ENCODE results near the gene TIAM1. TPM values are rescaled to one million over a fixed set of nuclear protein-coding genes. Genes with fewer than 3 reads are reported as not detected.

TIAM1 gene
- total and polyA plus RNA-seq, 2 experiments from 2014 or later = 9.2 to 9.6 TPM

- no peak for TF ChIP-seq CTCF (IDR thresholded peaks at IDR 0.05; ENCODE audit: low read depth, low read length)
- H3K27ac ChIP-seq = no peak overlapping the region
- H3K27me3 ChIP-seq = no peaks in the 10 kb centered on the region
- no peaks in the 10 kb centered on the region for H3K9me3 ChIP-seq (ENCODE audit: low read depth)
- H3K36me3 ChIP-seq = no peaks in the 10 kb centered on the region
- H3K4me3 ChIP-seq = no peak overlapping the region
- peaks cover 33% of the 10 kb centered on the region for H3K4me1 ChIP-seq (ENCODE audit: low read depth)
- peak in 1 of 2 donors; percentile 40 for DNase-seq (ENCODE audit: low read depth in 1 of 2, low spot score in 1 of 2)
Measured at GRCh38 chr21:31203431-31204054, 140.5 kb downstream of the TIAM1 start.

GRCh38 chr21:31201548-31201947 is 142.5 kb downstream of the TIAM1 start:
- Histone ChIP-seq H3K4me3 (no peak overlapping the region), H3K36me3 (no peaks in the 10 kb centered on the region), H3K27ac (peak overlapping the region; percentile 66), H3K4me1 (ENCODE audit: low read depth) (peaks cover 31% of the 10 kb centered on the region), H3K27me3 (no peaks in the 10 kb centered on the region), H3K9me3 (ENCODE audit: low read depth) (no peaks in the 10 kb centered on the region)
- TF ChIP-seq CTCF (IDR thresholded peaks at IDR 0.05; ENCODE audit: low read depth, low read length) = no peak
- DNase-seq (ENCODE audit: low read depth in 1 of 2, low spot score in 1 of 2) = peak in 1 of 2 donors; percentile 85

- Histone ChIP-seq H3K36me3 (no peaks in the 10 kb centered on the region), H3K27ac (peak overlapping the region; percentile 66), H3K4me3 (no peak overlapping the region), H3K27me3 (no peaks in the 10 kb centered on the region), H3K9me3 (ENCODE audit: low read depth) (no peaks in the 10 kb centered on the region), H3K4me1 (ENCODE audit: low read depth) (peaks cover 31% of the 10 kb centered on the region)
- TF ChIP-seq CTCF (IDR thresholded peaks at IDR 0.05; ENCODE audit: low read depth, low read length) = no peak
- DNase-seq (ENCODE audit: low read depth in 1 of 2, low spot score in 1 of 2) = peak in 1 of 2 donors; percentile 58
Measured at GRCh38 chr21:31201144-31201543, 142.9 kb downstream of the TIAM1 start.

- TF ChIP-seq CTCF (IDR thresholded peaks at IDR 0.05; ENCODE audit: low read depth, low read length) = peak; percentile 61
- Histone ChIP-seq H3K36me3 (no peaks in the 10 kb centered on the region), H3K4me3 (no peak overlapping the region), H3K27me3 (no peaks in the 10 kb centered on the region), H3K4me1 (ENCODE audit: low read depth) (peaks cover 16% of the 10 kb centered on the region), H3K9me3 (ENCODE audit: low read depth) (no peaks in the 10 kb centered on the region), H3K27ac (no peak overlapping the region)
- DNase-seq (ENCODE audit: low read depth in 1 of 2, low spot score in 1 of 2) = peak; percentile 66 to 75
Measured at GRCh38 chr21:31198575-31198974, 145.5 kb downstream of the TIAM1 start.

- no peak overlapping the region for H3K27ac ChIP-seq
- H3K27me3 ChIP-seq = no peaks in the 10 kb centered on the region
- no peaks in the 10 kb centered on the region for H3K9me3 ChIP-seq (ENCODE audit: low read depth)
- H3K4me1 ChIP-seq (ENCODE audit: low read depth) = peaks cover 10% of the 10 kb centered on the region
- TF ChIP-seq CTCF (IDR thresholded peaks at IDR 0.05; ENCODE audit: low read depth, low read length) = no peak
- H3K4me3 ChIP-seq = no peak overlapping the region
- no peaks in the 10 kb centered on the region for H3K36me3 ChIP-seq
- DNase-seq (ENCODE audit: low read depth in 1 of 2, low spot score in 1 of 2) = no peak
Measured at GRCh38 chr21:31196724-31197123, 147.3 kb downstream of the TIAM1 start.

All from cardiac muscle cell (in vitro differentiated cells and primary cell).